GOT3 (cell line): ENCODE data around the gene ARPC5.
"Not testable (repeated sequence)": the region's sequence is repeated elsewhere in the genome, so short reads cannot be mapped to it uniquely, and the experiment has no call there.

Source experiments
- DNase-seq: peaks from one replicate; lab custom pipeline; 2025; ENCODE audit warnings: mixed read lengths; lab: John Stamatoyannopoulos, UW

Gene ARPC5

GRCh38 chr1:183635606-183636333 lies at the start of gene ARPC5:
Gene ARPC5, minus strand, starts transcription at chr1:183635783. Its CDS starts 124 bp downstream, at chr1:183635659.
- peak; percentile 90 for DNase-seq

GRCh38 chr1:183685112-183685713 lies 49.6 kb upstream of the ARPC5 start:
- DNase-seq = no peak

- DNase-seq = not testable (repeated sequence)
Observed at GRCh38 chr1:183679363-183679762, 43.8 kb upstream of the ARPC5 start.

- DNase-seq = no peak
Observed at GRCh38 chr1:183678819-183679218, 43.2 kb upstream of the ARPC5 start.

- DNase-seq = no peak
Observed at GRCh38 chr1:183676586-183677189, 41.1 kb upstream of the ARPC5 start.

GRCh38 chr1:183675883-183676585 lies 40.5 kb upstream of the ARPC5 start:
- DNase-seq = no peak

- no peak for DNase-seq
Observed at GRCh38 chr1:183675381-183675780, 39.8 kb upstream of the ARPC5 start.

GRCh38 chr1:183674886-183675285 lies 39.3 kb upstream of the ARPC5 start:
- no peak for DNase-seq

GRCh38 chr1:183674339-183674738 lies 38.8 kb upstream of the ARPC5 start:
- DNase-seq = no peak

GRCh38 chr1:183673605-183674323 lies 38.2 kb upstream of the ARPC5 start:
- DNase-seq = no peak

- DNase-seq = no peak
Observed at GRCh38 chr1:183670169-183670568, 34.6 kb upstream of the ARPC5 start.

- no peak for DNase-seq
Observed at GRCh38 chr1:183656355-183656754, 20.8 kb upstream of the ARPC5 start.

GRCh38 chr1:183655562-183656075 lies 20.0 kb upstream of the ARPC5 start:
- DNase-seq = peak; percentile 15

GRCh38 chr1:183654706-183655105 lies 19.1 kb upstream of the ARPC5 start:
- DNase-seq = no peak

- no peak for DNase-seq
Observed at GRCh38 chr1:183653876-183654451, 18.4 kb upstream of the ARPC5 start.

GRCh38 chr1:183653462-183653794 lies 17.8 kb upstream of the ARPC5 start:
- no peak for DNase-seq

GRCh38 chr1:183652547-183653461 lies 17.2 kb upstream of the ARPC5 start, which contains the start of gene APOBEC4:
Gene APOBEC4, minus strand, starts transcription at chr1:183653316. Its CDS starts 4,535 bp downstream, at chr1:183648781.
- no peak for DNase-seq

GRCh38 chr1:183652107-183652506 lies 16.5 kb upstream of the ARPC5 start:
- DNase-seq = no peak

GRCh38 chr1:183651612-183652011 lies 16.0 kb upstream of the ARPC5 start:
- DNase-seq = no peak

GRCh38 chr1:183648042-183648441 lies 12.5 kb upstream of the ARPC5 start:
- no peak for DNase-seq
